SIG-M5 (cell line): ENCODE data around the gene ARHGAP40.

Experiments
- DNase-seq: peaks from one replicate; lab custom pipeline; 2025; lab: John Stamatoyannopoulos, UW

Gene ARHGAP40

GRCh38 chr20:38601216-38602184 lies at the start of gene ARHGAP40:
Gene ARHGAP40, plus strand, starts transcription at chr20:38601809.
- no peak for DNase-seq

GRCh38 chr20:38554986-38555385 lies 46.6 kb upstream of the ARHGAP40 start:
- DNase-seq: no peak

- no peak for DNase-seq
Measured at GRCh38 chr20:38555395-38555794, 46.2 kb upstream of the ARHGAP40 start.

GRCh38 chr20:38557174-38557573 lies 44.4 kb upstream of the ARHGAP40 start:
- DNase-seq: no peak

GRCh38 chr20:38558596-38559360 lies 42.8 kb upstream of the ARHGAP40 start:
- DNase-seq: no peak

GRCh38 chr20:38559764-38560163 lies 41.8 kb upstream of the ARHGAP40 start:
- no peak for DNase-seq

- no peak for DNase-seq
Measured at GRCh38 chr20:38563802-38564431, 37.7 kb upstream of the ARHGAP40 start.

GRCh38 chr20:38564680-38565079 lies 36.9 kb upstream of the ARHGAP40 start:
- DNase-seq: no peak

- no peak for DNase-seq
Measured at GRCh38 chr20:38566036-38566598, 35.5 kb upstream of the ARHGAP40 start.

GRCh38 chr20:38569747-38570525 lies 31.7 kb upstream of the ARHGAP40 start:
- no peak for DNase-seq

- no peak for DNase-seq
Measured at GRCh38 chr20:38573413-38573812, 28.2 kb upstream of the ARHGAP40 start.

GRCh38 chr20:38579219-38579910 lies 22.2 kb upstream of the ARHGAP40 start:
- no peak for DNase-seq

GRCh38 chr20:38579921-38580320 lies 21.7 kb upstream of the ARHGAP40 start:
- DNase-seq: no peak

- DNase-seq: no peak
Measured at GRCh38 chr20:38581013-38581412, 20.6 kb upstream of the ARHGAP40 start, which contains the start of gene ADIG. Gene ADIG, plus strand, starts transcription at chr20:38581197. Its CDS starts 54 bp downstream, at chr20:38581251.

GRCh38 chr20:38581830-38582358 lies 19.7 kb upstream of the ARHGAP40 start:
- no peak for DNase-seq

- DNase-seq: no peak
Measured at GRCh38 chr20:38583306-38583705, 18.3 kb upstream of the ARHGAP40 start.

GRCh38 chr20:38584099-38584763 lies 17.4 kb upstream of the ARHGAP40 start:
- no peak for DNase-seq

- DNase-seq: no peak
Measured at GRCh38 chr20:38585404-38586180, 16.0 kb upstream of the ARHGAP40 start.

GRCh38 chr20:38586181-38586525 lies 15.5 kb upstream of the ARHGAP40 start:
- no peak for DNase-seq
